Measurements from ENCODE around the gene PKP2. TPM values are rescaled to one million over a fixed set of nuclear protein-coding genes. Genes with fewer than 3 reads are reported as not detected.

The PKP2 gene
- 0.19 and 1.5 TPM in 2 replicates for total RNA-seq

DNA sequence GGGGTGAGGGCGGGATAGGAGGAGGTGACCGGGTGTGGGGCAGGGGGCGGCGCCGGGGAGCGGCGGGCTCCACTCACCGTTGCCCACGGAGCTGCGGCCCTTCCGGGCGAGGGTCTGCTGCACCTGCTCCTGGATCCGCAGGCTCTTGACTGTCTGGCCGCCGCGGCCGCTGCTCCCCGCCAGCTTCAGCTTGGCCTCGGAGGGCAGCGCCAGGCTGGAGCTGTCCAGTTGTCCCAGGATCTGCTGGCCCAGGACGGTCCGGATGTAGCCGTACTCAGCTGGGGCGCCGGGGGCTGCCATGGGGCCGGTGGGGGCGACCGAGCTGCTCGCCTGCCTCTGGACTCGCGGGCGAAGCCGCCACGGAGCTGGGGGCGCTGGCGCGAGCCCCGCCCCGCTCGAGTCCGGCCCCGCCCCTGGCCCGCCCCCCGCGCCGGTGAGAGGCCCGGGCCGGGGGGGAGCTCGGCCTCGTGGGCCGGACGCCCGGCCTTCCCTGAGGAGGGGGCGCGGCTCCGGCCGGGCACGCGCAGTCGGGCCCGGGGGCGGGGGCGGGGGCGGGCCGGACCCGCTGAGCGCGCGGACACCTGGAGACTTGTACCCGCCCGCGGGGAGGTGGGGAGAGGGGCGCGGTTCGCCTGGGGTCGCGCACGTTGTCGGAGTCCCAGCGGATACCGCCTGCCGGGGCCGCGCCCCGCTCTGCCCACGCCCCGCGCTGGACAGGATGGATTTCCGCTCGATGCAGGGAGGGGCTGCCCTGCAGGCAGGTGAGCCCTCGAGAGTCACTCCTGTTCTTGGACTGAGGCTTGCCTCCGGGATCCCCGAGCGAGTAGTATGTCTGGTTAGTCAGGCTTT, at the start of gene PKP2:
Gene PKP2, minus strand, starts transcription at position 346 of the 849 bp plus-strand sequence. Its CDS starts 46 bp downstream, at position 300.
- no peak for DNase-seq (ENCODE audit: extremely low read depth, low read depth, low spot score)

DNA sequence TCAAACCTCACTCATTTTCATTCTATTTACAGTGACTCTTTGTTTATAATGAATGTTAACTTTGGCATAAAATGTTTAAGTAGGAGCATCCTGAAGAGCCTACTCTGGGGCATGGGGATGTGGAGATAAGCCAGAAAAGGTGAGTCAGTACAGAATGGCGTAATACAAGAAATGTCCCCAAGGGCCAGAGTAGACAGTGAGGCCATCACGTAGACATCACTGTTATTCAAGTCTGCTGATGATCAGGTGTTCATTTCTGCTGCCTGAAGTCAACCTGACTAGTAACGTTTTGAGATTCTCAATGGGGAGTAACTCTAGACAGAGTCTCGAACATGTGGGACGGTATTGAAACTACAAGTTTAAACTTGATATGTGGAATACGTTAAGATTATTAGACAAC, 47.6 kb upstream of the PKP2 start:
- DNase-seq (ENCODE audit: extremely low read depth, low read depth, low spot score) = no peak

DNA sequence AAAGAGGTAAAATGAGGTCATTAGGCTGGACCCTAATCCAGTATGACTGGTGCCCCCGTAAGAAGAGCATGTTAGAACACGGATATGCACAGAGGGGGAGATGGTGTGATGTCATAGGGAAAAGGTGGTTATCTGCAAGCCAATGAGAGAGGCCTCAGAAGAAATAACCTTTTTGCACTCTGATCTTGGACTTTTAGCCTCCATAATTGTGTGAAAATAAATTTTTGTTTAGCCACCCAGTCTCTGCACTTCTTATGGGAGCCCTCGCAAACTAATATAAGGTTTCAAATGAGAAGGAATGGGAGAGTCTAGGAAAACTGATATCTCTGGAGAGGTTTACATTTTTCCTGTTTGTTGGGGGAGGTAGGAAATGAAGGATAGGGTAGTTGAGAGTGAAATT, 43.2 kb upstream of the PKP2 start:
- DNase-seq (ENCODE audit: extremely low read depth, low read depth, low spot score) = no peak

DNA sequence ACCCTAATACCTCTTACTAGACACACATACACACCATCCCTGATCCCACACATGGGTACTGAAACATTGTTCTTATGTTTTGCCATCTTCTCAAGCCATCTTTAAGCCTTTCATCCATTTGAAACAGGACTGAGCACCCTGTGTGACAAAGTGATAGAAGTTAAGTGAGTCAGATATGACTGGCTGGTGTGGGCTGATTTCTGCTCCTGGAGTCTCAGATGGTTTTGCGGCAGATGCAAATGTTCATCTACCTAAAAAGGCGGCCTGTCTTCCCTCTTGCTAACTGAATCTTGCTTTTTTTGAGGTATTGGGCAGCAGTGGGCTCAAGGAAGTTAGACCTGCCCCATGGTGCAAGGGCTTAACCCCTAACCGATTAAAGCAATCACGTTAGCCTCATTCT, 30.4 kb upstream of the PKP2 start:
- DNase-seq (ENCODE audit: extremely low read depth, low read depth, low spot score) = no peak

DNA sequence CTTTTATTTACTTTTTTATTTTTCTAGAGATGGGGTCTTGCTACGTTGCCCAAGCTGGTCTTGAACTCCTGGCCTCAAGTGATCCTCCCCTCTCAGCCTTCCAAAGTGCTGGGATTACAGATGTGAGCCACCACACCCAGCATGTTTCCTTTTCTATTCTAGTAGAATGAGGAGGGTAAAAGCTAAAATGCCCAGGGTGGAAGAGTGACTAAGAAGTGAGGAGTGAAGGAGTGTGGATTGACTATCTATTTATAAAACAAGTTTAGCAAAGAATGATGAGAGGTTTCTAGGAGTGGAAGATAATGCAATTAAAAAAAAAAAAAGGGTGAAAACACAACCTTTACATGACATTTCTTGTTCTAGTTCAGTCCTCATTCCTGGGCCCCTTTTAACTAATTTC, 29.8 kb upstream of the PKP2 start:
- DNase-seq (ENCODE audit: extremely low read depth, low read depth, low spot score) = no peak

DNA sequence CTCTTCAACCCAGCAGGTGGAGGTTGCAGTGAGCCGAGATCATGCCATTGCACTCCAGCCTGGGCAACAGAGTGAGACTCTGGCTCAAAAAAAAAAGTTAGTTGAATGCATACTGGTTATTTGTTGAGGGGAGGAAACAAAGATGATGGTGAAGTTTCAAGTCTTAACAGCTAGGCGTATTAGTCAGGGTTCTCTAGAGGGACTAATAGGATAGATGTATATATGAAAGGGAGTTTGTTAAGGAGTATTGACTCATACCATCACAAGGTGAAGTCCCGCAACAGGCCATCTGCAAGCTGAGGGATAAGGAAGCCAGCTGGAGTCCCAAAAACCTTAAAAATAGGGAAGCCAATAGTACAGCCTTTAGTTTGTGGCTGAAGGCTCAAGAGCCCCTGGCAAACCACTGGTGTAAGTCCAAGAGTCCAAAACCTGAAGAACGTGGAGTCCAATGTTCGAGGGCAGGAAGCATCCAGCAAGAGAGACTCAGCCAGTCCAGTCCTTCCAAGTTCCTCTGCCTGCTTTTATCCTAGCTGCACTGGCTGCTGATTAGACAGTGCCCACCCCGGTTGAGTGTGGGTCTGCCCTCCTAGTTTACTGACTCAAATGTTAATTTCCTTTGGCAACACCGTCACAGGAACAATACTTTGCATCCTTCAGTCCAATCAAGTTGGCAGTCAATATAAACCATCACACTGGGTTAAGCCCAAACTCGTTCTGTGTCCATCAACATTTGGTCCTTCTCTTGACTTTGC, 26.1 kb upstream of the PKP2 start:
- no peak for DNase-seq (ENCODE audit: extremely low read depth, low read depth, low spot score)

DNA sequence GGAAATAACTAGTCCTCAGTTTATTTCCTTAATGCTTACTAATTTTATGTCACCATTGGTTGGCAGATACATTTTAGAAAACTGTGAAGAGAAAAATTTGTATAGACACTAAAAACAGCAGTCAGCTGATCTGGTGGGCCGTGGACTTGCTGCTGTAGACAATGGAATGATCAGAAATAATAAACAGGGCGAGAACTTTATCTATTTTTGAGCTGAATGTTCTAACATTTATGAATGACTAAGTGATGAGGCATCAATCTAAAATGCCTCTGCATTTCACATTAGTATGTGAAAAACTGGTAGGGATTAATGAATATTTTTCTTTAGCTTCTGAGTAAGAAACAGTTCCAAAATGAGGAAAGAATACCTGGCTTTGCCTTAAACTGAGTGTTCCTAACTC, 24.8 kb upstream of the PKP2 start:
- DNase-seq (ENCODE audit: extremely low read depth, low read depth, low spot score) = no peak

DNA sequence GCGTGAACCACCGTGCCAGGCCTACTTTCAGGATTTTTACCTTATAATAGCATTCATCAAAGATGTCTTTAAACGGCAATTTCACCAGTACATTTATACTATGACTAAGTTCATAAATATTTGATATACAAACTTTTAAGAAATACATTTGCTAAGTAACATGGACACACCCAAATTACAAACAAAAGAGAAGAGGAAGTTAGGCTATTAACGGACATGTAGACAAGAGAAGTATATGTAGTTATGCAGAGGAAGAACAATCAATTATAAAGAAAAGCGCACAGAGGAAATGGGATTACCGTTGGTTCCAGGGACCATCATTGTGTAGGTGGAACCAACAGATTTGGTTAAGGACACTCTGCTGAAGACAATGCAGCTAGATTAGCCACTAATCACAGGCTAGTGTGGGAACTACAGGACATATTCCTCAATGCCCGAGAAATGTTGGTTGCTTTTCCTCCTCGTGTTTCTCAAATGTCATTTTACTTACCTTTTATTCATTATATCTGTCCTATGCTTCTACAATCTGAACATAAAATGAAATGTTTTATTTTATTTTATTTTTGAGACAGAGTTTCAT, 24.0 kb upstream of the PKP2 start:
- DNase-seq (ENCODE audit: extremely low read depth, low read depth, low spot score) = no peak

DNA sequence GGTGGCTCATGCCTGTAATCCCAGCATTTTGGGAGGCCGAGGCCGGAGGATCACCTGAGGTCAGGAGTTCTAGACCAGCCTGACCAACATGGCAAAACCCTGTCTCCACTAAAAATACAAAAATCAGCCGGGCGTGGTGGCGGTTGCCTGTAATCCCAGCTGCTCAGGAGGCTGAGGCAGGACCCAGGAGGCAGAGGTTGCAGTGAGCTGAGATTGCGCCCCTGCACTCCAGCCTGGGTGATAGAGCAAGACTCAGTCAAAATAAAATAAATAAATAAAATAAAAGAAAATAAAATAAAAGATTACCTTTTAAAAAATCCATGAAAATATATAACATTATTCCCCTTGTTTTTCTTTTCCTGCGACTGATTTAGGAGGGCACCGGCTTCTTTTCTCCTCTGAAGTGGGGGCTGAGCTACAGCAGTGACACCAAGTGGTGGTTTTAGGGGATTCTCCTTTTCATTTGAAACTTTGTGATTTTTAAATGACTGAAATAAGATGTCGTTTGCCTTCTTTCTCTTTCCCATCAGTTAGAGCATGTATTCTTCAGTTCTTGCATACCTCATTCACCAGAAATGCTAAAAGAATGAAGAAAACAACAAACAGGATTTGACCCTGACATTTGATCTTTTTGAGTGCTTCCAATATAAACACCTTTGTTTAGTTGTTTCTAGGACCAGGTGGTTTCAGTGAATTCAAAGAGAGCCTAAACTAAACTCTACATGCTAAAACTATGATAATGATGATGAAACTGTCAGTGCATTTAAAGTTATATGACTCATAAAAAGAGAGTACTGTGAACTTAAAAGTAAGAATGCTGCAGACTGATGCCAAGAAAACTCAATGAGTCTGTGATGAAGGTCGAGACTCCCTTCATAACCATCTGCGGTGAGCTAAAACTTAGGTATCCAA, 22.6 kb upstream of the PKP2 start:
- DNase-seq (ENCODE audit: extremely low read depth, low read depth, low spot score) = no peak

DNA sequence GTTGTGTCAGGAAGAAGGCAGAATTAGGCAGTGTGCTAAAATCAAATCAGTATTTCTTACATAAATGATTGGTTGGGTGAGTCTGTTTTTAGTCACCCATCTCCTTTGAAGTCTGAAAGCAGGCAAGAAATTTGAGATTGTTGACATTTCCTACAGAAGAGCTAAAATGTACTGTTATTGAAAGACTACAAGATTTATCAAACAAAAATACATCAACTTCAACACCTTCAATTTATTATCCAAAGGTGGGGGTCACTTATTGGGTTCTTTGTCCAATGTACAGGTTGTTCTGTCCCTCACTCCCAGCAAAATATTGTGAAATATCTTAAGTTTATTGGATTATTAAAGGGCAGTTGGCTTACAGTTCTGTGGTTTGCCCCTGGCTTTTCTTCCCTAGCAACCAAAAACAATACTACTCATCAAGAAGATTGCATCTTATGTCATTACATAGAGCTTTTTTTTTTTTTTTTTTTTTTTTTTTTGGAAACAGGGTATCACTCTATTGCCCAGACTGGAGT, 20.6 kb upstream of the PKP2 start:
- no peak for DNase-seq (ENCODE audit: extremely low read depth, low read depth, low spot score)

DNA sequence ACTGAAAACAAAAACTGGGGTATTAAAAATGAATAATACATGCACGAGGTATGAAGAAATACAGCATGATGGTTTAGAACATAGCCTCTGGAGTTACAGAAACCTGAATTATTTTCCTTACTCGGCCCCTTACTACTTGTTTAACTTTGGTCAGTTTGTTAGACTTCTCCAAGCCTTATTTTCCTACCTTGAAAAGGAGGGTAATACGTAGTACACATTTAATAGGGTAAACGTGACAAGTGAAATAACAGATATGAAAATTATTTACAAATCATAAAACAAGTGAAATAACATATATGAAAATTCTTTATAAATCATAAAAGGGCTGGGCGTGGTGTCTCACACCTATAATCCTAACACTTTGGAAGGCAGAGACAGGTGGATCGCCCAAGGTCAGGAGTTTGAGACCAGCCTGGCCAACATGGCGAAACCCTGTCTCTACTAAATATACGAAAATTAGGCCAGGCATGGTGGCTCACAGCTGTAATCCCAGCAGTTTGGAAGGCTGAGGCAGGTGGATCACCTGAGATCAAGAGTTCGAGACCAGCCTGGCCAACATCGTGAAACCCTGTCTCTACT, 11.4 kb upstream of the PKP2 start:
- DNase-seq (ENCODE audit: extremely low read depth, low read depth, low spot score) = no peak

DNA sequence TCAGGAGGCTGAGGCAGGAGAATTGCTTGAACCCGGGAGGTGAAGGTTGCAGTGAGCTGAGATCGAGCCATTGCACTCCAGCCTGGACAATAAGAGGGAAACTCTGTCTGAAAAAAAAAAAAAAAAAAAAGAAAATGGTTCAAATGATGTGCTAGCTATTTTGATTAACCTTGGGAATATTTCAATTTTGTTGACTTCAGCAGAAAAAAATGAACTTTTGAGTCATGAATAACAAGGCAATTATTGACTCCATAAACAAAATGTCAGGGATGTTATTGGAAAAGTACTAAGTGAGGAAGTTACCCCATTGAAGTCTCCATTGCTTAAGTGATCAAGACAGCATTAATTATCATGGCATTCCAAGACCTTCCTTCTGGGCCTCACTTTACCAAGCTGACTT, 10.6 kb upstream of the PKP2 start:
- DNase-seq (ENCODE audit: extremely low read depth, low read depth, low spot score) = no peak

DNA sequence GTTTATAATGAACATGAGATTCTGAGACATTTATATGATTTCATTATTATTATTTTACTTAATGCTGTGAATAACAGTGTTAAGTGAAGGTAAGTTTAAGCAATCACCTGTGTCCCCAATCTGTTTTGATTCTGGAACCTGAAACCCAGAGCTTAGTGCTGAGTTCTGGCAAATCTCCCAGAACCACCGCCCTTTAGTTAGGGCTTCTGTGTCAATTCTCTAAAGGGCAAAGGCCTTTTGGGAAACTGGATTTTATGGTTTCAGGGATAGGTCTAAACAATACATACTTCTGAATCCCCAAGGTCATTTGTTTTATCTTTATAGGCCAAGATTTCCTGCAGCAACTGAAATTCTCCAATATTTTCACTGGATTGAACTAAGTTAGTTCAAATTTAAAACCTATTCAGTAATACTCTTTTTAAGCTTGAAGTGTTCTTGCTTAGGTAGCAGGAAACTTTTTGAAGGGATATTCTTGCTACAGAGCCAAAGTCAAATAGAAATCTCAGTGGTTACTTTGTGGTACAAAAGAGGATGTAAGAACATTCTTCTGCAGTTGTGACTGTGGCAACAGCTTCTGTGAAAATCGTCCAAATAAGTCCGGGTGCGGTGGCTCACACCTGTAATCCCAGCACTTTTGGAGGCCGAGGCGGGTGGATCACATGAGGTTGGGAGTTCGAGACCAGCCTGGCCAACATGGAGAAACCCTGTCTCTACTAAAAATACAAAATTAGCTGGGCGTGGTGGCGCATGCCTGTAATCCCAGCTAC, 10.0 kb upstream of the PKP2 start:
- no peak for DNase-seq (ENCODE audit: extremely low read depth, low read depth, low spot score)

DNA sequence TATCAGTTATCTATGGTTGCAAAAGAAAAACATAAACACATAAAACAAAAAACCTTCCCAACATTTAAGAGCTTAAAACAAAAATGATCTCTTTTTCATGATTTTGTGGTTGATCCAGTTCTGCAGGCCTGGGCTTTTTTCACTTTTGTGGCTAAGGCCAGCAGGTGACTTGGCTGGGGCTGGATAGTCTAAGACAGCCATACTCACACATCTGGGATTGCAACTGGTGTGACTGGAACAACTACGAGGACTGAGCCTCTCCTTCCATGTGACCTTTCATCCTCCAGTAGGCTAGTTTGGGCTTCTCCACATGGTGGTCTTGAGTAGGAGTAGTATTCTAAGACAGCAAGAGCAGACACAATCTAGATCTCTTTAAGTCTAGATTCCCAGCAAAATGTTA, 7.2 kb upstream of the PKP2 start:
- DNase-seq (ENCODE audit: extremely low read depth, low read depth, low spot score) = no peak

DNA sequence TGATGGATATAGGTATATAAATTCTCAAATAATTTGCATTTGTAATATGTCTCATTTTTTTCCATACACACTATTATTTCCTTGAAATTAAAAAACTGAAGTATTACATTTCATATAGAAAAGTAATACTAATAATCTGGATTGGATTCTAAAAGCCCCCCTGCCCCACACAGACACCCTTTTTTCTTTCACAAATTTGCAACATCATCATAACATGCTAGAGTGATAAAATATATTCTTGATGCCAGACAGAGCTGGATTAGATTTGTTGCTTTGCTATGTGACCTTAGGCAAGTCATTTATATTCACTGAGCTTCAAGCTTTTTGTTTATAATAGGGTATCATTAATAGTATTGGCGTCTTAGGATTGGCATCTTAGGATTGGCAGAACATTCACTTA, 6.7 kb upstream of the PKP2 start:
- no peak for DNase-seq (ENCODE audit: extremely low read depth, low read depth, low spot score)

DNA sequence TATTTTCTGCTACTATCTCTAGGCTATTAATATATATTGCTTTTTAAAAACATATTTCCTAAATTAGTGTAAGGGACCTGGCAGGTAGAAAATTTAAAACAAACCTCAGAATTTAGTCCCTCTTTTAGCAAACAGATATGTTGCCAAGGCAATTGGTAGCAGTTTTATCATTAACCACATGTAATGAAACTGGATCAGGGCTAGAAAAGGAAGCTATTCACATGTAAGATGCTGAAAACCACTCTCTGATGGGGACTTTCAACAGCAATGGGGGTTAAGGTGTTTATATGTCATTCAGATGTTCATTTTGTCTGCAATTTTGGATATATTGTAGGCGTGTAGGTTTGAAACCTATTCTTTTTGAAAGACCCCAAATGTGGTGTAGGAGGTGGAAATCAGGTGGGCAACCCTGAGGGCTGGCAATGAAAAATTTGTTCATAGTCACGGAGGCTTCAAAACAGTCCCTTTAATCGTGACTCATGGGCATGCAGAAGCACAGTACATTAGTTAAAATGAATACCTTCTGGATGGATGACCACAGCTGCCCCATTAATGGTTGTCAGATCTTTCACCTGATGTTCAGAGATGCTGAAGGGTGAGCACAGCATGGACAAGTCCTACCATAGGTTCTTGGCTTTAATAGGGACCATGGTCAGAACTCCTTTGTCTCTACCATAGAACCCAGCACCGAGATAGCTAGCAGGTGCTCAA, 5.9 kb upstream of the PKP2 start:
- DNase-seq (ENCODE audit: extremely low read depth, low read depth, low spot score) = no peak

DNA sequence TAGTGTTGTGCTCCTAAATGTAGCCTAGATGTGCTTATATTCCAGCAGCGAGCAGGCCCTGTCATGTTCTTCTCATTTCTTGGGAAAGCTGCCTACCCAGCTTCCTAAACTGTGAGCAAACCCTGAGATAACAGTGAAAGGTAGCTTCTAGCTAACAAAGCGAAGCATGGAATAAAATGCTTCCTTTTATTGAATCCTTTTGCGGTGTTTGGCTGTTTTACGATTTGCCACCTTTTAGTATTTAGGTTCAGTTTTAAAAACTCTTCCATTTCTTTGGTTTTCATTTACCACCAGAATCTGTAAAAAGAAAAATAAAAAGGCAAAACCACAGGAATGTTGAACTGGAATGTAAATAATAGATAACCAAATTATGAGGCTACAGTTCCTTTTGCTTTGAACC, 5.0 kb upstream of the PKP2 start:
- no peak for DNase-seq (ENCODE audit: extremely low read depth, low read depth, low spot score)

DNA sequence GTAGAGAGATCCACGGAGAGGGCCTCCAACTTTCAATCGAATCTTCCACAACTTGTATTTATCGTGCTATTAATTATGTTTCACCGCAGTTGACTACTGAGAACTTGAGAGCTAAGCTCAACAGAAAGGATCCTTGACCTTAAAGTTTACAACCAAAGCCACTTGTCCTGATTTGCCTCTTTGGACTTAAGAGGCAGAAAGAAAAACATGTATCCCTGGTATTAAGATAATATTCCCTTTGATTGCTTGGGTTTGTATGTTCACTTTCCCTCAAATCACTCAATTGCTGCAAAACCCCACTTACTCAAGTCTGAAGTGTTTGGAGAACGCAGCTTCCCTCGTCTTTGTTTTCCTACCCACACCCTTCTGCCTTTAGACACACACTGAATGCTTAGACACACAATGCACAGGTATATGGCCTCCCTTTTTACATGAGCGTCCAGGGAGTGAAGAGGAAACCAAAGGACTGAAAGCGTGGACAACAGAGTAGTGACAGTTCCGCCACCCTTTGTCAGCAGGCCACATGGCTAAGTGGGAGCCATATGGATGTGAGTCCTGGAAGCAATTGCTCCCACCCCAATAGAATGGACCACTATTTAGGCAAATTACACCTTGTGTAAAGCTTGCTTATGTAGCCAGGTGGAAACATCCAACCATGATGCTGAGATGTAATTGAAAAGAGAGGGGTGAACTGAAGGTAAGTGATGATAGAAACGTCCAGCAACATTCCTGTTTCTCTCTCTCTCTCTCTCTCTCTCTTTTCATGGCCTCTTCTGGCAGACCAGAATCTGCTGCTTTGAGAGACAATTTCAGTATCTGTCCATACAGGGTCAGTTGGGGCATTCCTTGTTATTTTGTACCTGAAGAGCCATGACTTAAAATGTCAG, 1.4 kb upstream of the PKP2 start:
- DNase-seq (ENCODE audit: extremely low read depth, low read depth, low spot score) = no peak

All from glomerular endothelial cell (primary cell).